Adipose tissue (tissue), 3 donors: Measurements from ENCODE around the gene LDLRAD1. TPM values are rescaled to one million over a fixed set of nuclear protein-coding genes. Genes with fewer than 3 reads are reported as not detected.
"Not testable (repeated sequence)": the region's sequence is repeated elsewhere in the genome, so short reads cannot be mapped to it uniquely, and the experiment has no call there.

Experiments used
- H3K27ac ChIP-seq: one replicate; pipeline ENCODE4 v1.5.1; 2013; ENCODE audit warnings: low read depth, low read length
- WGBS, 3 donors: extraction: QIAGEN DNeasy Blood & Tissue Kit; methylation state at CpG; one replicate each; pipeline ENCODE4 v1.1.7; 2013; 5-methylcytosine and 5-hydroxymethylcytosine counted together
- polyA plus RNA-seq, 3 donors: library from polyadenylated mRNA; stranded (reverse); fragments of 200-250 nt; gene quantifications; one replicate each; pipeline ENCODE4 v1.2.3, GENCODE V29; 2013
- donor health status: healthy with polysubstance abuse.
- donor health status: Bipolar disorder and iron deficiency.
- donor health status: healthy.

Gene LDLRAD1
- polyA plus RNA-seq, 3 donors, result not detected

DNA sequence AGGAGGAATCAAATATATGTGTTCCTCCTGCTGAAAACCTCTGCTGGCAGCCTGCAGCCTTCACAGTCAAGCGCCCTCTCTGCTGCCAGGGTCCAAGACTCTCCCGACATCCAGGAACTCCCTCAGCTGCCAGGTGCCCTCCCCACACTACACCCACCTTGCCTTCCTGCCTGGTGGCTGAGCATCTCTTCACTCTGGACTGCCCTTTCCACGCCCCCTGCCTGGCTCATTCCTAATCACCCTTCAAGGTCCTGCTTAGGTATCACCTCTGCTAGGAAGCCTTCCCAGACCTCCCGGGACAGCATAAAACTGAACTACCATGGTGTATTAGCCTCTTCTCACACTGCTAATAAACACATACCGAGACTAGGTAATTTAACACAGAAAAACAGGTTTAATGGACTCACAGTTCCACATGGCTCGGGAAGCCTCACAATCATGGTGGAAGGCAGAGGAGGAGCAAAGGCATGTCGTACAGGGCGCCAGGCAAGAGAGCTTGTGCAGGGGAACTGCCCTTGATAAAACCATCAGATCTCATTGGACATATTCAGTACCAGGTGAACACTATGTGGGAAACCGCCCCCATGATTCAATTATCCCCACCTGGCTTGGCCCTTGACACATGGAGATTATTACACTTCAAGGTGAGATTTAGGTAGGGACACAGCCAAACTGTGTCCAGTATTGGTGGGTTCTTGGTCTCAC is 15.3 kb downstream of the LDLRAD1 start:
- 61 to 83% (median 71%) methylated on average over 9 of the region's 9 CpGs for WGBS, 3 donors
- no peak overlapping the region for H3K27ac ChIP-seq

DNA sequence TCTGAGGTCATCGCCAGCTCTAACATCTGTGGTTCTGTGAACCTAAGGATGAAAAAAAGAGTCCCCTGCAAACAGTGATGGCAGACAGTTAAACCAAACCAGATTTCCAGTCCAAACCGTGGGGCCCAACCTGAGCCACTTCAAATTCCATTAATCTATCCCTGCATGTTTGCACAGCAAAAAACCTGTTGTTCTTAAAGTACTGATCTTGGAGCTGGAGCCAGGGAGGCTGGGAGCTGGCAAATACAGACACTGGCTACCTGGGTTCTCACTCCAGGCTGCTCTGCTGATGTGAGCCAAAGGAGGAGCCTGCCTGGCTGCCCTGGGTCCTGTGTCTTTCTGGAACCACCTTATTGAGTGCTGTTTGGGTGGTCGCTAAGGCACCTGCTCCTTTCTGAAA is 16.4 kb downstream of the LDLRAD1 start:
- H3K27ac ChIP-seq, result no peak overlapping the region
- 19 to 67% (median 57%) methylated on average over 3 of the region's 3 CpGs for WGBS, 3 donors

DNA sequence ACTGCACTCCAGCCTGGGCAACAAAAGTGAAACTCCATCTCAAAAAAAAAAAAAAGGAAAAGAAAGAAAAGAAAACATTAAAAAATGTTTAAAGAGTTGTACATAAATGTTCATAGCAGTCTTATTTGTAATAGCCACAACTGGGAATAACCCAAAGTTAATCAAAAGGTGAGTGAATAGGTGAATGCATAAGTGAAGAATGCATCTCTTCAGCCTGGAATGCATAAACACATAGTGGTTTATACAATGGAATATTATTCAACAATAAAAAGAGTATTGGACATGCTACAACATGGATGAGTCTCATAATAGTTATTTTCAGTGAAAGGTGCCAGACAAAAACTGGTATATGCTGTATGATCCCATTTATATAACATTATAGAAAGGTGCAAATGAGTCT is 18.1 kb downstream of the LDLRAD1 start:
- no peak overlapping the region for H3K27ac ChIP-seq

DNA sequence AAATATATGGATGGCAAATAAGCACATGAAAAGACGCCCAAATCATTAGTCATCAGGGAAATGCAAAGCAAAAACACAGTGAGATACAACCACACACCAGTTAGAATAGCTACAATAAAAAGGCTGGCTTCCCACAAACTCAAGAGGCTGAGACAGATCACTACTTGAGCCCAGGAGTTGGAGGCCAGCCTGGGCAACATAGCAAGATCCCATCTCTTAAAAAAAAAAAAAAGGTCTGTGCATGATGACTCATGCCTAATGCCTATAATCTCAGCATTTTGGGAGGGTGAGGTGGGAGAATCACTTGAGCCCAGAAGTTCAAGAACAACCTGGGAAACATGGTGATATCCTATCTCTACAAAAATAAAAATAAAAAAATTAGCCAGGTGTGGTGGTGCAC is 19.8 kb downstream of the LDLRAD1 start:
- 74 to 93% (median 87%) methylated on average over 1 of the region's 1 CpG for WGBS, 3 donors
- no peak overlapping the region for H3K27ac ChIP-seq

DNA sequence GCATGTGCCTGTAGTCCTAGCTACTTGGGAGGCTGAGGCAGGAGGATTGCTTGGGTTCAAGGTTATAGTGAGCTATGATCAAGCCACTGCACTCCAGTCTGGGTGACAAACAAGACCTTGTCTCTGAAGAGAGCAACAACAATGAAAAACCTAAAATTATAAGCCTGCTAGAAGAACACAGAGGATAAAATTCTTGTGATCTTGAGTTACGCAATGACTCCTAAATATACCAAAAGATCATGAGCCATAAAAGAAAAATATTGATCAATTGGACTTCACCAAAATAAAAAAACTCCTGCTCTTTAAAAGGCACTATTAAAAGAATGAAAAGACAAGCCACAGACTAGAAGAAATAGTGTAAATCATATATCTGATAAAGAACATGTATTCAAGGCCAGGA is 22.3 kb downstream of the LDLRAD1 start:
- no peak overlapping the region for H3K27ac ChIP-seq
- 95 to 97% (median 96%) methylated on average over 1 of the region's 1 CpG for WGBS, 3 donors

DNA sequence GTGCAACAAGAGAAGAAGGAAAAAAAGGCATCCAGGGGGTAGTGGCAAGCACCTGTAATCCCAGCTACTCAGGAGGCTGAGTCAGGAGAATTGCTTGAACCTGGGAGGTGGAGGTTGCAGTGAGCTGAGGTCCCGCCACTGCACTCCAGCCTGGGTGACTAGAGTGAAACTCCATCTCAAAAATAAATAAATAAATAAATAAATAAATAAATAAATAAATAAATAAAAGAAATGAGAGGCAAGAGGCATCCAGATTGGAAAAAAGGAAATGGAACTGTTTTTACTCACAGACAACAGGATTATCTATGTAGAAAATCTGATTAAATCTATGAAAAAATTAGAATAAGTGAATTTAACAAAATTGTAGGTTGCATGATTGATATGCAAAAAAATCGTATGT is 23.5 kb downstream of the LDLRAD1 start:
- 75 to 91% (median 87%) methylated on average over 2 of the region's 2 CpGs for WGBS, 3 donors
- not testable (repeated sequence) for H3K27ac ChIP-seq

DNA sequence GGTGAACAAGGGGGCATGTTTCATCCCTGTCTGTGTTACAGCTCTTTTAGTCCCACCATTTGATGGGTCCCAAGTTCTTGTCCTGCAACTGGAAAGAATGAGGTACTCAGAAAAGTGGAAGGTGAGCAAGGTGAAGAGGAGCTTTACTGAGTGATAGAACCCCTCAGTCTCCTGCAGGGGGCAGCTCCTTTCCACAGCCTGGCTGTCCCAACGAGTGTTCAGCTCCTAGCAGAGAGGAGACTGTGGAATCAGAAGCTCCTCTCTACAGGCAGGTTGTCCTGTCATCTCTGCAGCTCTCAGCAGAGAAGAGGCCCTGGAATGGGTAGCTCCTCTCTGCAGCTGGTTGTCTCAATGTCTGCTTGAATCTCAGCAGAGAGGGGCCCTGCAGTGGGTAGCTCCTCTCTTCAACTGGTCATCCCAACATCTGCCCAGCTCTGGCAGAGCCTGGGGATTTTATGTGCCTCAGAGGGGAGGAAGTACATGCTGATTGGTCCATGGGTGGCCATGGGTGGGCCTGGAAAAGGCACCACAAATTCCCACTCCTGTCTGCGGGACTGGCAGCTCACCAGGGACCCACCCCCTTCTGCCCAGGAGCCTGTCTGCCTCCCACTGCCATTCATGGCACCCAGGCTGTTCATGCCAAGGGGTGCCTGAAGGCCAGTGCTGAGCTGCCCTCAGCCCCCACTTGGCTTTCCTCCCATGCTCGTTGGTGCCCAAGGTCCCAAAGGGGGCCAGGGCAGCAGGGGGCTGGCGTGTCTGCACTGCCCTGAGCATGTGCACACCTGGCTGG is 25.7 kb downstream of the LDLRAD1 start:
- H3K27ac ChIP-seq, result no peak overlapping the region
- 75 to 82% (median 79%) methylated on average over 4 of the region's 4 CpGs for WGBS, 3 donors

DNA sequence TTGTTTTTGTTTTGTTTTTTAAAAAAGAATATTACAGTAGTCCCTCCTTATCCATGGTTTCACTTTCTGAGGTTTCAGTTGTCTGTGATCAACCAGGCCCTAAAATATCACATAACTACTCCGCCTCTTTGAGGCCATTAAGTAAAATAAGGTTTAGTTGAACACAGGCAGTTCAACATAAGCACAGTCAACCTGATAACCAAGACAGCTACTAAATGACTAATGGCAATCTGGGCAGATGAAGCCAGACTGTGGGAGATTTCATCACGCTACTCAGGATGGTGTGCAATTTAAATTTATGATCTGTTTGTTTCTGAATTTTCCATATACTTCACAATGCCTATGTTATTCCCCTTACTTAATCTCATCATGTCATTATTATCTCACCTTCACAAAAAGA is 30.1 kb downstream of the LDLRAD1 start:
- 83 to 88% (median 87%) methylated on average over 2 of the region's 2 CpGs for WGBS, 3 donors
- no peak overlapping the region for H3K27ac ChIP-seq

DNA sequence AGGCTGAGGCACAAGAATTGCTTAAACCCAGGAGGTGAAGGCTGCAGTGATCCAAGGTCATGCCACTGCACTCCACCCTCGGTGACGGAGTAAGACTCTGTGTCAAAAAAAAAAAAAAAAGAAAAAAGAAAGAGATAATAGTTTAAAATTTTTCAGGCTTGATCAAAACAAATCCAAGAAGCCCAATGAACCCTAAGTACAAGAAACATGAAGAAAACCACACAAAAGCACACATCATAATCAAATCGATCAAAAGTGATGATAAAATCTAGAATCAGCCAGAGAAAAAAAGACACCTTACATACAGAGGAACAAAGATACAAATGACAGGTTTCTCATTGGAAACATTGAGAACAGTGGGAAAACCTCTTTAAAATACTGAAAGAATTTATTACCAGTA is 31.5 kb downstream of the LDLRAD1 start:
- H3K27ac ChIP-seq, result no peak overlapping the region
- 88 to 99% (median 95%) methylated on average over 3 of the region's 3 CpGs for WGBS, 3 donors

DNA sequence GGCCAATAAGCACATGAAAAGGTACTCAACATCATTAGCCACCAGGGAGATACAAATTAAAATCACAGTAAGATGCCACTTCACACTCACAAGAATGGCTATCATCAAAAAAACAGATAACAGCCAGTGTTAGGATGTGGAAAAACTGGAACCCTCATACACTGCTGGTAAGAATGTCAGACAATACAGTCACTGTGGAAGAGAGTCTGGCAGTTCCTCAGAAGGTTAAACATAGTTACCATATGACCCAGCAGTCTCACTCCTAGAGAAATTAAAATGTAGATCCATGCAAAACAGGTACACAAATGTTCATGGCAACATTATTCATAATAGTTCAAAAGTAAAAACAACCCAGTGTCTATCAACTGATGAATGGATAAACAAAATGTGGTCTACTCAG is 33.3 kb downstream of the LDLRAD1 start:
- no peak overlapping the region for H3K27ac ChIP-seq

DNA sequence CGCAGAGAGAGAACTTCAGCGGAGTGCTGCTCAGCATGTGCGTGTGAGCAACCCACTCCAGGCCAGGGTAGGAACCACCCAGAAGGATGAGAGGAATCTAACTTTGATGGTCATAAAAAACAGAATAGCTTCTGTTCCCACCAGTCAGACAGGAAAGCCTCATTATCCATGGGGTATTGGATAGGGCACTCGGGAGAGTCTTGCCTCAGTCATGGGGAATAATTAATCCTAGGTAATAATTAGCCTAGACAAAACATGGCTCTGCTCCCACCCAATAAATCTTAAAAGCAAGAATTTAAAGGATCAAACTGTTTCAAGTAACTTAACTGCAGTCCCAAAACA is 35.3 kb downstream of the LDLRAD1 start:
- WGBS, 3 donors, result 31 to 47% (median 41%) methylated on average over 4 of the region's 4 CpGs
- no peak overlapping the region for H3K27ac ChIP-seq

DNA sequence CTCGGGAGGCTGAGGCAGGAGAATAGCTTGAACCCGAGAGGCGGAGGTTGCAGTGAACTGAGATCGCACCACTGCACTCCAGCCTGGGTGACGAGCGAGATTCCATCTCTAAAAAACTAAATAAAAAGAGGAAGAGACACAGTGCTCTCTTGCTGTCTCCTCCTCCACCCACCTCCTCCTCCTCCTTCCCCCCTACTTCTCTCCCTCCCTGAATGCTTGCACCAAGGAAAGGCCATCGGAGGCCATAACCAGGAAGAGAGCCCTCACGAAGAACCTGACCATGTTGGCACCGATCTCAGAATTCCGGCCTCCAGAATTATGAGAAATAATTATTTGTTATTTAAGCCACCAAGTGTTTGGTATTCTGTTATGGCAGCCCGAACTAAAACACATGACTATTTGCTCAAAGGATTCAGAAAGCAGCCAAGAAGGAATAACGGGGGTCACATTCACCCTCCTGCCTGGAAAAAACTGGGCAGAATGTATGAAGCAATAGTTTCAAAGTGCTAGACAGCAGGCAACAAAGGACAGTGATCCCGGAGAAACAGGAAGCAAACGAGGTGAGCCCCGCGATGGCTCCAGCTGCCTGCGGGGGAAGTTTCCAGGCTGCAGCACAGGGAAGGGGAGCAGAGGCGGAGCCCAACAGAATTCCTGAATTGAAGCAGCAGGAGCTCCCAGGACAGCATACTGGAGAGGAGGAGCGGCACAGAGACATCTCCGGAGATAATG is 35.8 kb downstream of the LDLRAD1 start:
- no peak overlapping the region for H3K27ac ChIP-seq
- WGBS, 3 donors, result 29 to 40% (median 33%) methylated on average over 20 of the region's 20 CpGs

DNA sequence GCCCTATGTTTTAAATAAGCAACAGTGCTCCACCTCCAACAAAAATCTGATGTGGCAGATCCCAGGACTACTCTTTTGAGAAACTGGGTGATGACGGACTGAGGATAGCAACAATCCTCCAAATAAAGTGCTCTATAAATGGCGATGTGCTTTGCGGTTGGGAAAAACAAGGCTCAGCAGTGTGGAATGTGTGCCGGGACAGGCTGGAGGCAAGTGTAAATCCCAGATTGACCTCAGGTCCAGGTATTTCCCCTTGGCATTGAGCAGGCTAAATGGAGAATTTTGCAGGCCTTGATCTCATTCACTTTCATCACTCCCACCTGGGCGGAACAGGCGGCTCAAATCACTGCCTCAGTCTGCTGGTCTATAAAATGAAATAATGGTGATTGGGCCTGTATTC is 36.8 kb downstream of the LDLRAD1 start:
- H3K27ac ChIP-seq, result no peak overlapping the region
- WGBS, 3 donors, result 98 to 99% (median 98%) methylated on average over 6 of the region's 6 CpGs

DNA sequence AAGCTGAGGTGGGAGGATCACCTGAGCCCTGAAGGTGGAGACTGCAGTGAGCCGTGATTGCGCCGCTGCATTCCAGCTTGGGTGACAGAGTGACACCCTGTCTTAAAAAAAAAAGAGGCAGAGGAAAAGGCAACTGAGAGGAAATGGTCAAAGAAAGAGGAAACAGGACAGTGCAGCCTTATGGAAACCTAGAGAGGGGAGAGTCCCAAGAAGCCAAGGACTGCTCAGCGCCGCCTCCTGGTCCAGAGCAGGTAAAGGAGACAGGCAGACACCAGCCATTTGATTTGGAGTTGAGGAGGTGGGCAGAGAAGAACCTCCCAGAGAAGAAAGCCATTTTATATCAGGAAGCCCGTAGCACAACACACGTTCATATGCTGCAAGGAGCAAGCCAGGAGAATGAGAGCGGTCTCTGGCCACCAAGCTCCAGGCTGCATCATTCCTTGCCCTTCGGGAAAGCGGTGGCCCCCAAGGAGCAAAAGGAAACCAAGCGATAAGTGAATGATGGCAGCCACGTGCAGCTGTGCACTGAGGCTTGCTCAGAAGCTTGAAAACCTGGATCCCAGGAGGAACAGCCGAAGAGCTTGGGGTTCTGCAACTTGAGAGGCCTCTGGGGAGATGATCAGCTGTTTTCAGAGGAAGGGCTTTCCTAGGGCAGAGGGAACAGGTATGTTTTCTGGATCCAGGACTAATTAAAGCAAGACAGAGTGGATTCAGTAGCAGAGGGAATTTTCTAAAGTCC is 38.1 kb downstream of the LDLRAD1 start:
- WGBS, 3 donors, result 84 to 86% (median 85%) methylated on average over 13 of the region's 13 CpGs
- no peak overlapping the region for H3K27ac ChIP-seq

DNA sequence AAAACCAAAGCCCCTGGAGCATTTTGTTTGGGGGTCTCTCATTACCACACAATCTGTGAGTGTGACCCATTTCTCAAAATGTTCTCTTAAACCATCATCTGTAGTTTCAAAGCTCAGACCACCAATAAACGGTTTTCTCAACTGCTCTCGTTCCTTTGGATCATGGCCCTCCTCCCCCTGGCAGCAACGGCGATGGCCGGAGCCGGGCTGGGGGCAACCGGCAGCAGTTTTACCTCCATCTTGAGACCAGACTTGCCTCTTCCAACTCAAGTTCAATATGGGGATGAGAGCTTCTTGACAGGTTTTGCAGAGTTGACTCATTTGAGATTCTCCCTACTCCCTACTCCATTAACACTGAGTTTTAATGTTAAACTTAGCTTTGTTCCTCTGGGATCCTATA is 42.1 kb downstream of the LDLRAD1 start:
- no peak overlapping the region for H3K27ac ChIP-seq
- WGBS, 3 donors, result 96 to 98% (median 97%) methylated on average over 7 of the region's 7 CpGs

DNA sequence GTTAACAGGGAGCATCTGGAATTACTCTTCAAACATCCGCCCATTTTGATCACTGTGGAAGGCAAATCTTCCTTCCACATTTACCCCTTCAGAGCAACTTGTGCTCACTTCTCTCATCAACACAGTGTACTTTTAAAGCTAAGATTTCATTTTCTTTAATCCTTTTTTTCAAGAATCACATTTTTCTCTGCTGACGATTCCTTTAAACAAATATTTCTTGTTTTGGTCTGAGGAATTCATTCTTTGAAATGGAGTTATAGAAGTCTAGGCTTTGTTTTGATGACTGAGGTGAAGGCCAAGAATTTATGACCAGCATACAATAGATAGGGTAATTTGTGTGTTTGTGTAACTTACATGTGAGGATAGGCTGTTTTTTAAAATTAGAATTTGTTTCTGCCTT is 46.3 kb downstream of the LDLRAD1 start:
- 79 to 88% (median 88%) methylated on average over 2 of the region's 2 CpGs for WGBS, 3 donors
- H3K27ac ChIP-seq, result no peak overlapping the region

DNA sequence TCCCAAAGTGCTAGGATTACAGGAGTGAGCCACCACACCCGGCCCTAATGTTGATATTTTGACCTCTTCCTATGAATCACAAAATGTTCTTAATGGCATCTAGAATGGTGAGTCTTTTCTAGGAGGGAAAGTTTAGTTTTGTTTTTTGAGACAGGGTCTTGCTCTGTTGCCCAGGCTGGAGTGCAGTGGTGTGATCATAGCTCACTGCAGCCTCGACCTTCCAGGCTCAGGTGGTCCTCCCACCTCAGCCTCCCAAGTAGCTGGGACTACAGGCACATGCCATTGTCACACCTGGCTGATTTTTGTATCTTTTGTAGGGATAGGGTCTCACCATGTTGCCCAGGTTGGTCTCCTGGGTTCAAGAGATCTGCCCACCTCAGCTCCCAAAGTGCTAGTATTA is 48.7 kb downstream of the LDLRAD1 start:
- WGBS, 3 donors, result 86 to 98% (median 98%) methylated on average over 2 of the region's 2 CpGs
- H3K27ac ChIP-seq, result not testable (repeated sequence)

DNA sequence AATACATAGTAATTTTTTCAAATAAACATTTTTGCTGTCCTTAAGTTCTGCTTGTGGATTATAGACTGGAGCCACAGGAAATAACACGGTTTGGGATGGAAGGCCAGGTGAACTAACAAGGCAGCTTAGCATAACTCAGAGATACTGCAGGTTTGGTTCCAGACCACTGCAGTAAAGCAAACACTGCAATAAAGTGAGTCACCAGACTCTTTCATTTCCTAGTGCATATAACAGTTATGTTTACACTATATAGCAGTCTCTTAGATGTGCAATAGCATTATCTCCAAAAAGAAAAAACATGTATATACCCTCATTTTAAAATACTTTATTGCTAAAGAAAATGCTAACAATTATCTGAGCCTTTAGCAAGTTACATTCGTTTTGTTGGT is 49.9 kb downstream of the LDLRAD1 start:
- no peak overlapping the region for H3K27ac ChIP-seq
- 52 to 87% (median 86%) methylated on average over 2 of the region's 2 CpGs for WGBS, 3 donors
